Sigmoid colon (tissue), 7 donors: ENCODE measurements around the gene MCF2L. TPM values are rescaled to one million over a fixed set of nuclear protein-coding genes. Genes with fewer than 3 reads are reported as not detected.
"Not testable (repeated sequence)": the region's sequence is repeated elsewhere in the genome, so short reads cannot be mapped to it uniquely, and the experiment has no call there.

Experiments
- DNase-seq: peaks from one replicate; pipeline ENCODE4 v3.0.0-alpha.2; 2019
- H3K27ac ChIP-seq, 4 donors: fragments of 200-600 bp; sonication (generic); one replicate each; pipeline ENCODE4 v1.5.1; 2016 to 2019; ENCODE audit warnings: mild to moderate bottlenecking in 1 of 4
- H3K27me3 ChIP-seq, 3 donors: fragments of 200-600 bp; sonication (generic); one replicate each; pipeline ENCODE4 v1.5.1; 2019; ENCODE audit warnings: mild to moderate bottlenecking in 1 of 3
- H3K36me3 ChIP-seq, 4 donors: fragments of 200-600 bp; sonication (generic); one replicate each; pipeline ENCODE4 v1.5.1; 2016 to 2019
- H3K4me1 ChIP-seq, 4 donors: fragments of 200-600 bp; sonication (generic); one replicate each; pipeline ENCODE4 v1.5.1; 2017 to 2019
- H3K4me3 ChIP-seq, 4 donors: fragments of 200-600 bp; sonication (generic); one replicate each; pipeline ENCODE4 v1.5.1; 2017 to 2019; ENCODE audit warnings: mild to moderate bottlenecking in 2 of 4, moderate library complexity in 1 of 4
- H3K9me3 ChIP-seq, 4 donors: fragments of 200-600 bp in 3 of 4; sonication (generic) in 3 of 4; one replicate each; pipeline versions ENCODE4 v1.5.1 to v1.6.1; 2013 to 2019
- CTCF ChIP-seq, 4 experiments: fragments of 450-650 bp in 3 of 4; fragments of 200-600 bp in 1 of 4; IDR thresholded peaks; one replicate each; pipeline ENCODE4 v1.5.1; 2016 to 2019; ENCODE audit warnings: antibody characterized with exemption in 4 of 4, mild to moderate bottlenecking in 3 of 4, moderate library complexity in 2 of 4
- EP300 ChIP-seq, 4 donors: sonication (generic); formaldehyde crosslinking; IDR thresholded peaks; one replicate each; pipeline ENCODE4 v1.6.1; 2017; ENCODE audit warnings: antibody characterized with exemption in 4 of 4
- POLR2A ChIP-seq, 2 donors: fragments of 450-650 bp; IDR thresholded peaks; one replicate each; pipeline ENCODE4 v1.6.1; 2016; ENCODE audit warnings: antibody characterized with exemption in 2 of 2, mild to moderate bottlenecking in 2 of 2, moderate library complexity in 2 of 2
- POLR2AphosphoS5 ChIP-seq, 4 donors: sonication (generic); formaldehyde crosslinking; IDR thresholded peaks; one replicate each; pipeline ENCODE4 v1.6.1; 2017; ENCODE audit warnings: antibody characterized with exemption in 4 of 4
- WGBS, 2 donors: extraction: QIAGEN DNeasy Blood & Tissue Kit; methylation state at CpG; one replicate each; pipeline ENCODE4 v1.1.7; 2013; 5-methylcytosine and 5-hydroxymethylcytosine counted together
- intact Hi-C: fragments of 100-400 bp; cut with DNase I; formaldehyde crosslinking; loops from one replicate; pipeline ENCODE4 v1.15.1; 2023
- polyA plus RNA-seq, 3 donors: library from polyadenylated mRNA; stranded (reverse); fragments of 200-250 nt; gene quantifications; one replicate each; pipeline ENCODE4 v1.2.3, GENCODE V29; 2013
- total RNA-seq, 4 donors: library from RNA; depleted of rRNA; stranded (reverse); fragments of >200 nt; gene quantifications; one replicate each; pipeline ENCODE4 v1.1.0, GENCODE V29; 2016
- donor health status: healthy with polysubstance abuse.
- donor health status: Bipolar disorder and iron deficiency.
- donor health status: healthy.

Gene MCF2L
- total and polyA plus RNA-seq, 7 donors: 7.5 to 59.9 (median 20.2) TPM

- intact Hi-C loops: no loop called here
- peaks cover 0 to 4% (median 0%) of the 10 kb centered on the region in 3 donors for H3K27me3 ChIP-seq
- 95% methylated on average over 42 of the region's 42 CpGs for WGBS, 2 donors
- no peaks in the 10 kb centered on the region for H3K36me3 ChIP-seq
- peak; percentile 61 for DNase-seq
- no peaks in the 10 kb centered on the region for H3K9me3 ChIP-seq
- no peak overlapping the region for H3K4me3 ChIP-seq
- H3K4me1 ChIP-seq: no peaks in the 10 kb centered on the region
- TF ChIP-seq POLR2AphosphoS5 (IDR thresholded peaks at IDR 0.05): no peak
- no peak for TF ChIP-seq POLR2A (IDR thresholded peaks at IDR 0.05)
- no peak for TF ChIP-seq CTCF (IDR thresholded peaks at IDR 0.05)
- TF ChIP-seq EP300 (IDR thresholded peaks at IDR 0.05): no peak
- no peak overlapping the region for H3K27ac ChIP-seq
These were observed 109.2 kb downstream of the MCF2L start for GRCh38 chr13:113077953-113078901.

GRCh38 chr13:113078902-113079780 is 110.1 kb downstream of the MCF2L start:
- no peaks in the 10 kb centered on the region for H3K4me1 ChIP-seq
- TF ChIP-seq POLR2AphosphoS5 (IDR thresholded peaks at IDR 0.05): no peak
- TF ChIP-seq POLR2A (IDR thresholded peaks at IDR 0.05): no peak
- TF ChIP-seq CTCF (IDR thresholded peaks at IDR 0.05): no peak
- no peak for TF ChIP-seq EP300 (IDR thresholded peaks at IDR 0.05)
- peak; percentile 35 for DNase-seq
- WGBS, 2 donors: 87 to 89% methylated on average over 27 of the region's 27 CpGs
- no peaks in the 10 kb centered on the region for H3K36me3 ChIP-seq
- H3K4me3 ChIP-seq: no peak overlapping the region
- H3K27me3 ChIP-seq: peaks cover 0 to 4% (median 0%) of the 10 kb centered on the region in 3 donors
- H3K9me3 ChIP-seq: no peaks in the 10 kb centered on the region
- no peak overlapping the region for H3K27ac ChIP-seq
- intact Hi-C loops: no loop called here

GRCh38 chr13:113079781-113080080 is 110.7 kb downstream of the MCF2L start:
- DNase-seq, H3K27me3 ChIP-seq, H3K4me3 ChIP-seq, H3K27ac ChIP-seq, H3K4me1 ChIP-seq, H3K36me3 ChIP-seq, H3K9me3 ChIP-seq, intact Hi-C loops: not testable (repeated sequence)
- WGBS, 2 donors: 72 to 80% methylated on average over 6 to 9 of the region's 9 CpGs

GRCh38 chr13:113080361-113080831 is 111.4 kb downstream of the MCF2L start:
- no peaks in the 10 kb centered on the region for H3K36me3 ChIP-seq
- no peaks in the 10 kb centered on the region for H3K4me1 ChIP-seq
- DNase-seq: no peak
- H3K4me3 ChIP-seq: no peak overlapping the region
- WGBS, 2 donors: 90 to 92% methylated on average over 18 of the region's 18 CpGs
- H3K27ac ChIP-seq: no peak overlapping the region
- H3K9me3 ChIP-seq: no peaks in the 10 kb centered on the region
- intact Hi-C loops: no loop called here
- H3K27me3 ChIP-seq: peaks cover 0 to 4% (median 0%) of the 10 kb centered on the region in 3 donors
- TF ChIP-seq POLR2AphosphoS5 (IDR thresholded peaks at IDR 0.05): no peak
- TF ChIP-seq POLR2A (IDR thresholded peaks at IDR 0.05): no peak
- no peak for TF ChIP-seq EP300 (IDR thresholded peaks at IDR 0.05)
- TF ChIP-seq CTCF (IDR thresholded peaks at IDR 0.05): no peak
